GM12873 (cell line): ENCODE data around the gene MMP23B.

Experiments
- TF ChIP-seq, protein P1 (sequence below): IDR thresholded peaks from 2 replicates; pipeline ENCODE4 v1.5.1; 2012; ENCODE audit warnings: low read depth, mild to moderate bottlenecking, moderate library complexity, low read length, control low read depth; ENCODE audit not compliant: insufficient read depth; ENCODE audit errors: missing control alignments

The MMP23B gene

DNA sequence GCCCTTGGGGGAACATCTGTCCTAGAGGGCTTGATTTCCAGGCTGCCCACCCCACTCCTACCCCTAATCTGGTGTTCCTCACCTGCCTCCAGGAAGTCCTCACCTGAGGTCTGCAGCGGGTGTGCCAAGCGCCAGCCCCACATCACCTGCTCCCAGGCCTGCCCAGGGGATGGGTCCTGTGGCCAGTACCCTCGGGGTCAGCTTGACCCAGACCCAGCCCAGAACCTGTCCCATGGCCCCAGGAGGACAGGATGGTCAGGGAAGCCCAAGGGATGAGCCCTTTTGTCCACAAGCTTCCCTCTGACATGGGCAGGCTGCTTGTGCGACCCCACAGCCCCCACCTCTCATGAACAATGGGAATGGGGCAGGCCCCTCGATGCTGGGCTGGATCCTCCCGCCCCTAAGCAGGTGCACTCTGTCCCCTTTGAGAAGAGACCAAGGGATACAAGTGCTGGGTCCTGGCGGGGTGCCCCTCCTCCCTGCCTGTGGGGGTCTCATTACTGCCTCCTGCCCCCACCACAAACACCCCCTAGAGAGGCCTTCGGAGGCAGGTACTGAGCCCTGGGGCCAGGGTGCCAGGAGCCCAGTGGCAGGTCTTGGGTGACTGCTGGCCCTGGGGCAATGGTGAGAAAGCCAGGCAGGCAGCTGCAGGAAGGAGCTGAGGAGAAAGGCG is 13.4 kb upstream of the MMP23B start:
- TF ChIP-seq, protein P1, sequence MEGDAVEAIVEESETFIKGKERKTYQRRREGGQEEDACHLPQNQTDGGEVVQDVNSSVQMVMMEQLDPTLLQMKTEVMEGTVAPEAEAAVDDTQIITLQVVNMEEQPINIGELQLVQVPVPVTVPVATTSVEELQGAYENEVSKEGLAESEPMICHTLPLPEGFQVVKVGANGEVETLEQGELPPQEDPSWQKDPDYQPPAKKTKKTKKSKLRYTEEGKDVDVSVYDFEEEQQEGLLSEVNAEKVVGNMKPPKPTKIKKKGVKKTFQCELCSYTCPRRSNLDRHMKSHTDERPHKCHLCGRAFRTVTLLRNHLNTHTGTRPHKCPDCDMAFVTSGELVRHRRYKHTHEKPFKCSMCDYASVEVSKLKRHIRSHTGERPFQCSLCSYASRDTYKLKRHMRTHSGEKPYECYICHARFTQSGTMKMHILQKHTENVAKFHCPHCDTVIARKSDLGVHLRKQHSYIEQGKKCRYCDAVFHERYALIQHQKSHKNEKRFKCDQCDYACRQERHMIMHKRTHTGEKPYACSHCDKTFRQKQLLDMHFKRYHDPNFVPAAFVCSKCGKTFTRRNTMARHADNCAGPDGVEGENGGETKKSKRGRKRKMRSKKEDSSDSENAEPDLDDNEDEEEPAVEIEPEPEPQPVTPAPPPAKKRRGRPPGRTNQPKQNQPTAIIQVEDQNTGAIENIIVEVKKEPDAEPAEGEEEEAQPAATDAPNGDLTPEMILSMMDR, result no peak

GRCh38 chr1:1619917-1620361 is 12.0 kb upstream of the MMP23B start:
- TF ChIP-seq, protein P1, result peak; percentile 46

DNA sequence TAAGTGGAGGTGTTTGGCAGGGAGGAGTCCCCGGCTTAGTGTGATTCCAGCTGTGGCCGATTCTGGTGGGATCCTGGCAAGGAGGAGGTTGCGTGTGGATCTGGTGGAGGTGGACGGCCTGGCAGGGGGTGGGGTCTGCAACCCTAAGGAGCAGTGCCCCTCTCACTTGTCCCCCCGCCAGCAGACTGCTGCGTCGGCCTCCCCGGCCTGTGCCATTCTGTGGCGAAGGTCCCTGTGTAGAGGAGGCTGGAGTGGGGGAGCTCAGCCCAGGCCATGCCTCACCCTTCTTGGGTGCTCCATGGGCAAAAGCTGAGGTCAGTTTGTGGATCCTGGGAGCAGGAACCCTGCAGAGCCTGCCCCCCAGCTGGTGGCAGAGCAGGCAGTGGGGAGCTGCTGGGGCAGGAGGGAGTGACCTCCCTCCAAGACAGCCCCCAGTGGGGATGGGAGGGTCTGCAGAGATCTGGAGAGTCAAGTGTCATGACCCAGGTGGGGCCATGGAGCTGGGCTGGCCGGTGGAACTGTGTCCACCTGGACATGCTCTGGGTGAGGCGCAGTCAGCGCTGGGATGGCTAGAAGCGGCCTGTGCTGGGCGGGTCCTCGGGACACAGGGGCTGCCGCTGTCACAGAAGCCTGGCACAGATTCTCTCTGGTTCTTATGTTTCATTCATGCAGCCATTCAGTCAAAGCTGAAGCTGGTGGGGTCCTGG is 11.4 kb upstream of the MMP23B start:
- TF ChIP-seq, protein P1, result no peak

- TF ChIP-seq, protein P1, result no peak
Observed at GRCh38 chr1:1621173-1622009, 10.6 kb upstream of the MMP23B start.

GRCh38 chr1:1622010-1622787 is 9.8 kb upstream of the MMP23B start:
- TF ChIP-seq, protein P1, result no peak

DNA sequence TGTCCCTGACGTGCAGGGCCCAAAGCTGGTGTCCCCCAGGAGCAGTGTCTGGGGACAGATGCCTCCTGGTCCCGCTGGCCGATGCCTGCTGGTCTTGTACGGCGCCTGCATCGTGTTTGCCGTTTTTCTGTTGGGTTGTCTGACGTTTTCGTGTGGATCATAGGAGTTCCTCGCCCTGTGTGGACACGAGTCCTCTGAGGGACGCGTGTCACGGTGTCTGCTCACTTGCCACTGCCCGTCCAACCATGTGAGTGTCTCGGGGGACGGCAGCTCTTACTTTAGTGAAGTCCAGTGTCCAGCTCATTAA is 9.2 kb upstream of the MMP23B start:
- TF ChIP-seq, protein P1, result no peak

DNA sequence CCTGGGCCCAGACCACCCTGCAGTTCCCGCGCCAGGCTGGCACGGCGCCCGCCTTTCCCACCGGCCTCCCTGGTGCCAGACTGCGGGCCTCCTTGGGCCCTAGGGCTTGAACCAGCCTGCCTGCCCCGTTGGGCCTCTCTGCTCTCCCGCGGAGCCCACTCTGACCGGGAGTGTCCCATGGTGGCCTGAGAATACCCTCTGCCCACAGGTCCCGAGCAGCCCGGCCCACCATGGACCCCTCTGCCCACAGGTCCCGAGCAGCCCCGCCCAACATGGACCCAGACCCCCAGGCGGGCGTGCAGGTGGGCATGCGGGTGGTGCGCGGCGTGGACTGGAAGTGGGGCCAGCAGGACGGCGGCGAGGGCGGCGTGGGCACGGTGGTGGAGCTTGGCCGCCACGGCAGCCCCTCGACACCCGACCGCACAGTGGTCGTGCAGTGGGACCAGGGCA is 8.8 kb upstream of the MMP23B start:
- TF ChIP-seq, protein P1, result no peak
